Measurements from ENCODE around the gene ITGB1BP1. TPM values are rescaled to one million over a fixed set of nuclear protein-coding genes. Genes with fewer than 3 reads are reported as not detected.

The ITGB1BP1 gene
- total RNA-seq, 2 experiments from 2014 or later = 24.4 to 25.0 TPM

GRCh38 chr2:9397201-9397600 is 26.1 kb downstream of the ITGB1BP1 start:
- intact Hi-C loops (cut with DNase I, micrococcal nuclease) = no loop called here

GRCh38 chr2:9394816-9395215 is 28.5 kb downstream of the ITGB1BP1 start:
- no peak for TF ChIP-seq CTCF (IDR thresholded peaks at IDR 0.05)
- ATAC-seq (ENCODE audit: poor library complexity) (no peak), DNase-seq (no peak)
- Histone ChIP-seq H3K27me3 (ENCODE audit: control insufficient read depth in 1 of 2, insufficient read depth in 2 of 2, low read length in 2 of 2) (no peaks in the 10 kb centered on the region), H3K36me3 (ENCODE audit: insufficient read depth, low read length) (no peaks in the 10 kb centered on the region), H3K4me3 (ENCODE audit: low read length) (no peak overlapping the region), H3K27ac (ENCODE audit: low read depth in 1 of 2, low read length in 2 of 2) (no peak overlapping the region), H3K4me1 (ENCODE audit: insufficient read depth, low read length) (no peaks in the 10 kb centered on the region), H3K9me3 (ENCODE audit: control insufficient read depth in 1 of 2, insufficient read depth in 1 of 2, low read length in 2 of 2) (no peaks in the 10 kb centered on the region)
- POLR2A ChIA-PET = no interaction called here
- H3K36me3 Mint-ChIP-seq (ENCODE audit: low read depth) = no peaks in the 10 kb centered on the region
- CTCF ChIA-PET = no interaction called here
- H3K27ac Mint-ChIP-seq = no peak overlapping the region
- no peaks in the 10 kb centered on the region for H3K4me1 Mint-ChIP-seq (ENCODE audit: low read depth)
- no peak overlapping the region for H3K4me3 Mint-ChIP-seq
- H3K9me3 Mint-ChIP-seq = no peaks in the 10 kb centered on the region
- intact Hi-C loops (cut with DNase I, micrococcal nuclease) = no loop called here
- no peaks in the 10 kb centered on the region for H3K27me3 Mint-ChIP-seq

More at GRCh38 chr2:9397201-9397600, 26.1 kb downstream of the ITGB1BP1 start:
- no peak for DNase-seq
- ATAC-seq (ENCODE audit: poor library complexity) = no peak
- H3K4me3 Mint-ChIP-seq = no peak overlapping the region
- H3K27me3 Mint-ChIP-seq = no peaks in the 10 kb centered on the region
- CTCF ChIA-PET = no interaction called here
- H3K4me3 ChIP-seq (ENCODE audit: low read length) = no peak overlapping the region
- TF ChIP-seq CTCF (IDR thresholded peaks at IDR 0.05) = no peak
- no peaks in the 10 kb centered on the region for H3K36me3 ChIP-seq (ENCODE audit: insufficient read depth, low read length)
- H3K27ac Mint-ChIP-seq = no peak overlapping the region
- no peaks in the 10 kb centered on the region for H3K9me3 ChIP-seq (ENCODE audit: control insufficient read depth in 1 of 2, insufficient read depth in 1 of 2, low read length in 2 of 2)
- H3K4me1 ChIP-seq (ENCODE audit: insufficient read depth, low read length) = no peaks in the 10 kb centered on the region
- H3K4me1 Mint-ChIP-seq (ENCODE audit: low read depth) = peaks cover 4% of the 10 kb centered on the region
- no peaks in the 10 kb centered on the region for H3K9me3 Mint-ChIP-seq
- no peaks in the 10 kb centered on the region for H3K36me3 Mint-ChIP-seq (ENCODE audit: low read depth)
- POLR2A ChIA-PET = no interaction called here
- no peak overlapping the region for H3K27ac ChIP-seq (ENCODE audit: low read depth in 1 of 2, low read length in 2 of 2)
- H3K27me3 ChIP-seq (ENCODE audit: control insufficient read depth in 1 of 2, insufficient read depth in 2 of 2, low read length in 2 of 2) = no peaks in the 10 kb centered on the region

GRCh38 chr2:9392898-9393765 is 30.2 kb downstream of the ITGB1BP1 start:
- Histone ChIP-seq H3K27me3 (ENCODE audit: control insufficient read depth in 1 of 2, insufficient read depth in 2 of 2, low read length in 2 of 2) (no peaks in the 10 kb centered on the region), H3K36me3 (ENCODE audit: insufficient read depth, low read length) (no peaks in the 10 kb centered on the region), H3K4me3 (ENCODE audit: low read length) (no peak overlapping the region), H3K27ac (ENCODE audit: low read depth in 1 of 2, low read length in 2 of 2) (no peak overlapping the region), H3K4me1 (ENCODE audit: insufficient read depth, low read length) (no peaks in the 10 kb centered on the region), H3K9me3 (ENCODE audit: control insufficient read depth in 1 of 2, insufficient read depth in 1 of 2, low read length in 2 of 2) (no peaks in the 10 kb centered on the region)
- ChIA-PET POLR2A (no interaction called here), CTCF (no interaction called here)
- intact Hi-C loops (cut with DNase I, micrococcal nuclease) = no loop called here
- no peak overlapping the region for H3K27ac Mint-ChIP-seq
- no peak for TF ChIP-seq CTCF (IDR thresholded peaks at IDR 0.05)
- no peaks in the 10 kb centered on the region for H3K36me3 Mint-ChIP-seq (ENCODE audit: low read depth)
- DNase-seq (no peak), ATAC-seq (ENCODE audit: poor library complexity) (no peak)
- no peaks in the 10 kb centered on the region for H3K27me3 Mint-ChIP-seq
- no peaks in the 10 kb centered on the region for H3K4me1 Mint-ChIP-seq (ENCODE audit: low read depth)
- no peaks in the 10 kb centered on the region for H3K9me3 Mint-ChIP-seq
- H3K4me3 Mint-ChIP-seq = no peak overlapping the region
